ENCODE measurements around the gene USP40. TPM values are rescaled to one million over a fixed set of nuclear protein-coding genes. Genes with fewer than 3 reads are reported as not detected.
A peak's percentile ranks its signal among the peaks of the same experiment; 100 is the strongest.

Gene USP40
- total and polyA plus RNA-seq, 9 of the 15 experiments (the other 6 are each of a cell fraction or from before 2014, with no cell fraction given) = 5.5 to 15.0 (median 9.3) TPM

- Histone ChIP-seq H3K4me1 (replicated peaks in 1 of 2; ENCODE audit: control insufficient read depth in 2 of 2, insufficient read depth in 2 of 2, low read length in 2 of 2) (peaks cover 0 to 7% of the 10 kb centered on the region in 2 experiments; a peak in 2 of 5 replicates), H2AFZ (ENCODE audit: low read depth, low read length) (no peak overlapping the region), H3K79me2 (ENCODE audit: control insufficient read depth, insufficient read depth, low read length) (no peaks in the 10 kb centered on the region), H3K4me3 (no peak overlapping the region), H3K27ac (ENCODE audit: extremely low read depth, low read depth, low read length) (no peak overlapping the region), H3K4me2 (ENCODE audit: insufficient read depth, low read length) (no peak overlapping the region), H3K9me3 (replicated peaks; ENCODE audit: control insufficient read depth, insufficient read depth, low read depth, low read length) (no peaks in the 10 kb centered on the region), H3K9ac (ENCODE audit: insufficient read depth in 1 of 2, low read depth in 2 of 2, low read length in 2 of 2) (peak overlapping the region in 1 of 2 experiments; percentile 13; a peak in 1 of 4 replicates), H3K36me3 (ENCODE audit: control insufficient read depth, insufficient read depth, low read length) (no peaks in the 10 kb centered on the region; the same call in 2 of the 3 replicates), H4K20me1 (replicated peaks; ENCODE audit: control insufficient read depth, insufficient read depth, low read length) (no peaks in the 10 kb centered on the region), H3K27me3 (ENCODE audit: control insufficient read depth in 2 of 2, insufficient read depth in 2 of 2, low read length in 2 of 2) (no peaks in the 10 kb centered on the region), H3K9me1 (ENCODE audit: control insufficient read depth, insufficient read depth, low read length) (no peaks in the 10 kb centered on the region)
- WGBS (ENCODE audit: insufficient coverage, low coverage, missing lambda C conversion rate) = 62% methylated on average over 9 of the region's 27 CpGs
- no peak for DNase-seq (ENCODE audit: extremely low read depth in 1 of 4, low spot score in 3 of 4)
- no peak; the same call in 2 of the 3 replicates for ATAC-seq
- in situ Hi-C loops (cut with MboI) (no loop called here), intact Hi-C loops (cut with micrococcal nuclease) (no loop called here)
- FAIRE-seq = no peak
- POLR2A ChIA-PET = interaction anchor here (0.7 kb wide), 2 partner anchors 11 to 895 kb away, joined by 3 to 5 read pairs; no protein-coding TSS in a partner anchor
- no TSS peak for BruUV-seq (replicated peaks)
- CTCF ChIA-PET (ENCODE audit: low intra/inter-chr PET ratio) = no interaction called here
- no peak for TF ChIP-seq TBP (optimal IDR thresholded peaks at IDR 0.05; ENCODE audit: low read depth, low read length)
- no peak for TF ChIP-seq BDP1 (IDR thresholded peaks at IDR 0.05; ENCODE audit: insufficient read depth, insufficient read length)
- no peak for TF ChIP-seq POLR2G (IDR thresholded peaks at IDR 0.05; ENCODE audit: low read depth, low read length)
- TF ChIP-seq SETDB1 (IDR thresholded peaks at IDR 0.05; ENCODE audit: low read length) = no peak
- no peak for TF ChIP-seq ZKSCAN3 (CRISPR knock-in tag; IDR thresholded peaks at IDR 0.05)
- no peak for TF ChIP-seq MAFG (tag; conservative IDR thresholded peaks at IDR 0.05)
- no peak for TF ChIP-seq ZNF639 (CRISPR knock-in tag; conservative IDR thresholded peaks at IDR 0.05 in 1 of 2, IDR thresholded peaks at IDR 0.05 in 1 of 2)
- TF ChIP-seq ILK (tag; IDR thresholded peaks at IDR 0.05; ENCODE audit: borderline replicate concordance, low read depth) = no peak
- no peak for TF ChIP-seq RB1 (IDR thresholded peaks at IDR 0.05; ENCODE audit: low read depth)
- no peak for TF ChIP-seq MXD1 (CRISPR knock-in tag; IDR thresholded peaks at IDR 0.05; ENCODE audit: borderline replicate concordance, poor library complexity, severe bottlenecking)
- TF ChIP-seq ERF (CRISPR knock-in tag; IDR thresholded peaks at IDR 0.05) = no peak
- TF ChIP-seq FOXM1 (IDR thresholded peaks at IDR 0.05; ENCODE audit: low read depth) = no peak
- no peak for TF ChIP-seq FOXM1 (CRISPR knock-in tag; IDR thresholded peaks at IDR 0.05; ENCODE audit: low read depth)
- no peak for TF ChIP-seq FOXK2 (conservative IDR thresholded peaks at IDR 0.05 in 1 of 2, IDR thresholded peaks at IDR 0.05 in 1 of 2; ENCODE audit: low read depth in 2 of 2)
- TF ChIP-seq ID3 (CRISPR knock-in tag; IDR thresholded peaks at IDR 0.05) = no peak
- no peak for TF ChIP-seq ID3 (tag; IDR thresholded peaks at IDR 0.05)
Measured at GRCh38 chr2:233479616-233480489, 86.7 kb downstream of the USP40 start.
